ENCODE data around the gene MTA1. TPM values are rescaled to one million over a fixed set of nuclear protein-coding genes. Genes with fewer than 3 reads are reported as not detected.

MTA1 gene
- polyA plus RNA-seq, 1 of the 3 experiments (the other 2 are of a cell fraction) = 96.3 TPM

DNA sequence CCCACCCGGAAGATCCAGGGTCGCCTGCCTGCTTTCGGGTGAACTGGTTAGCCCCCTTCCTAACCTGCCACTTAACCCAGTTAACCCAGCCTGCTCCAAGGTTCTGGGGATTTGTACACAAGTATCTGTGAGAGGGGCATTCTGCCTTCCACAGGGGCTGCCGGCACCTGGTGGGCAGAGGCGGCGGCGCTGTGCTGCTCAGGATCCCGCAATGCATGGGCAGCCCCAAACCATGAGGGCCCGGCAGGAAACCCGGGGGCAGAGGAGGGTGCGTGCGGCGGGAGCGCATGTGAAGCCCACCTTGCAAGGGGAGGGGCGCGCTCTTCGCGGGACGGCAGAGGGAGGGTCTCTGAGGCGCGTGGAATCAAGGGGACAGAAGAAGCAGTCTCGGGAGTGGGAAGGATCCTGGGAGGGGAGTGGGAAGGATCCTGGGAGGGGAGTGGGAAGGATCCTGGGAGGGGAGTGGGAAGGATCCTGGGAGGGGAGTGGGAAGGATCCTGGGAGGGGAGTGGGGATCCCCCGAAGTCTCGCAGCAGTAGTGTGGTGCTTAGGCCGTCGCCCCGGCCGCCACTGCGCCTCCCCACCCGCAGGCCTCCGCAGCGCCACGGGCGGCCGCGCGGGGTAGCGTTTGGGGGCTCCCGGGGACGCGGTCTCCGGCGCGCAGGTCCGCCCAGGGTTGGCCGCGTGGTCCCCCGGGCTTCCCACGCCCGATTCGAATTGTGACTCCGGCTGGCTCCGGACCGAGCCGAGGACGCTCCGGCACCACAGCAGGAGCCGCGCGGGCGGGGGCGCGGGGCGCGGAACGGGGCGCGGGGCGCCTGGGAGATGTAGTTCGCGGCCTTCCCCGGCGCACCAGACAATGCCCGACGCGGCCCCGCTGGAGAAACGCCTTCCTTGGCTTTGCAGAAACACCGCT, 4.9 kb upstream of the MTA1 start (continued):
- TF ChIP-seq, protein P1, sequence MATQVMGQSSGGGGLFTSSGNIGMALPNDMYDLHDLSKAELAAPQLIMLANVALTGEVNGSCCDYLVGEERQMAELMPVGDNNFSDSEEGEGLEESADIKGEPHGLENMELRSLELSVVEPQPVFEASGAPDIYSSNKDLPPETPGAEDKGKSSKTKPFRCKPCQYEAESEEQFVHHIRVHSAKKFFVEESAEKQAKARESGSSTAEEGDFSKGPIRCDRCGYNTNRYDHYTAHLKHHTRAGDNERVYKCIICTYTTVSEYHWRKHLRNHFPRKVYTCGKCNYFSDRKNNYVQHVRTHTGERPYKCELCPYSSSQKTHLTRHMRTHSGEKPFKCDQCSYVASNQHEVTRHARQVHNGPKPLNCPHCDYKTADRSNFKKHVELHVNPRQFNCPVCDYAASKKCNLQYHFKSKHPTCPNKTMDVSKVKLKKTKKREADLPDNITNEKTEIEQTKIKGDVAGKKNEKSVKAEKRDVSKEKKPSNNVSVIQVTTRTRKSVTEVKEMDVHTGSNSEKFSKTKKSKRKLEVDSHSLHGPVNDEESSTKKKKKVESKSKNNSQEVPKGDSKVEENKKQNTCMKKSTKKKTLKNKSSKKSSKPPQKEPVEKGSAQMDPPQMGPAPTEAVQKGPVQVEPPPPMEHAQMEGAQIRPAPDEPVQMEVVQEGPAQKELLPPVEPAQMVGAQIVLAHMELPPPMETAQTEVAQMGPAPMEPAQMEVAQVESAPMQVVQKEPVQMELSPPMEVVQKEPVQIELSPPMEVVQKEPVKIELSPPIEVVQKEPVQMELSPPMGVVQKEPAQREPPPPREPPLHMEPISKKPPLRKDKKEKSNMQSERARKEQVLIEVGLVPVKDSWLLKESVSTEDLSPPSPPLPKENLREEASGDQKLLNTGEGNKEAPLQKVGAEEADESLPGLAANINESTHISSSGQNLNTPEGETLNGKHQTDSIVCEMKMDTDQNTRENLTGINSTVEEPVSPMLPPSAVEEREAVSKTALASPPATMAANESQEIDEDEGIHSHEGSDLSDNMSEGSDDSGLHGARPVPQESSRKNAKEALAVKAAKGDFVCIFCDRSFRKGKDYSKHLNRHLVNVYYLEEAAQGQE (IDR thresholded peaks at IDR 0.05; ENCODE audit: low read depth, low read length) = no peak
- TF ChIP-seq, protein P2, sequence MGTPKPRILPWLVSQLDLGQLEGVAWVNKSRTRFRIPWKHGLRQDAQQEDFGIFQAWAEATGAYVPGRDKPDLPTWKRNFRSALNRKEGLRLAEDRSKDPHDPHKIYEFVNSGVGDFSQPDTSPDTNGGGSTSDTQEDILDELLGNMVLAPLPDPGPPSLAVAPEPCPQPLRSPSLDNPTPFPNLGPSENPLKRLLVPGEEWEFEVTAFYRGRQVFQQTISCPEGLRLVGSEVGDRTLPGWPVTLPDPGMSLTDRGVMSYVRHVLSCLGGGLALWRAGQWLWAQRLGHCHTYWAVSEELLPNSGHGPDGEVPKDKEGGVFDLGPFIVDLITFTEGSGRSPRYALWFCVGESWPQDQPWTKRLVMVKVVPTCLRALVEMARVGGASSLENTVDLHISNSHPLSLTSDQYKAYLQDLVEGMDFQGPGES (IDR thresholded peaks at IDR 0.05; ENCODE audit: low read depth, low read length) = no peak
- TF ChIP-seq, protein P3, sequence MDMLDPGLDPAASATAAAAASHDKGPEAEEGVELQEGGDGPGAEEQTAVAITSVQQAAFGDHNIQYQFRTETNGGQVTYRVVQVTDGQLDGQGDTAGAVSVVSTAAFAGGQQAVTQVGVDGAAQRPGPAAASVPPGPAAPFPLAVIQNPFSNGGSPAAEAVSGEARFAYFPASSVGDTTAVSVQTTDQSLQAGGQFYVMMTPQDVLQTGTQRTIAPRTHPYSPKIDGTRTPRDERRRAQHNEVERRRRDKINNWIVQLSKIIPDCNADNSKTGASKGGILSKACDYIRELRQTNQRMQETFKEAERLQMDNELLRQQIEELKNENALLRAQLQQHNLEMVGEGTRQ (IDR thresholded peaks at IDR 0.05; ENCODE audit: borderline replicate concordance, low read depth, low read length) = no peak
- TF ChIP-seq CHD2 (IDR thresholded peaks at IDR 0.05; ENCODE audit: low read length, partially characterized antibody) (no peak), TCF12 (IDR thresholded peaks at IDR 0.05) (no peak)

DNA sequence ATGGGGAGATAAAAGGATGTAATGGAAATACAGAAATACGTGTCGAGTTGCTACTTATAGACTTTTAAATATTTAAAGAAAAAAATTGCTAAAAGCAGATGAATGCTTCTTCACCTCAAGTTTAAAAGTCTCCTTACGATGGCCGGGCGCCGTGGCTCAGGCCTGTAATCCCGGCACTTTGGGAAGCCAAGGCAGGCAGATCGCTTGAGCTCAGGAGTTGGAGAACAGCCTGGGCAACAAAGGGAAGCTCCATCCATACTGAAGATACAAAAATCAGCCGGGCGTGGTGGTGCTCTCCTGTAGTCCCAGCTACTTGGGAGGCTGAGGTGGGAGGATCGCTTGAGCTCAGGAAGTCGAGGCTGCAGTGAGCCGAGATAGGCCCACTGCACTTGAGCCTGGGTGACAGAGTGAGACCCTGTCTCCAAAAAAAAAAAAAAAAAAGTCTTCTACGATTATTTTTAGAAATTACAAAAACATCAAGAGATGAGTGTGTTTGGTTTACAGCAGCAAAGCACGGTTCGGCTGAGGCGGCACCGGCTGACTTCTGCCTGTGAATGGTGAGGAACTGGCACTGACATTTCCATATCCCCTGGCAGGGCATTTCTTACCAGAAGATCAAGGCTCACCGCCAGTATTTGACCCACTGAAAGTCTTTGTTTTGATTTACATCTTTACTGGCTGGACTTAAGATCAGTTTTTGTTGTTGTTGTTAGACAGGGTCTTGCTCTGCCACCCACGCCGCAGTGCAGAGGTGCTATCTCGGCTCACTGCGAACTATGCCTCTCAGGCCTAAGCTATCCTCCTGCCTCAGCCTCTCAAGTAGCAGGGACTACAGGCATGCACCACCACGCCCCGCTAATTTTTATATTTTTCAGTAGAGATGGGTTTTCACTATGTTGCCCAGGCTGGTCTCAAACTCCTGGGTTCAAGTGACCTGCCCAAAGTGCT, 3.9 kb upstream of the MTA1 start:
- H3K27ac ChIP-seq (ENCODE audit: low read depth in 2 of 2, low read length in 1 of 2) = peak overlapping the region in 1 of 2 experiments; percentile 62; a peak in 1 of 4 replicates
- H2AFZ ChIP-seq (ENCODE audit: low read depth) = peak overlapping the region; percentile 92
- no peaks in the 10 kb centered on the region for H4K20me1 ChIP-seq (ENCODE audit: insufficient read depth)
- no peaks in the 10 kb centered on the region for H3K27me3 ChIP-seq (ENCODE audit: insufficient read depth)
- ChIA-PET CTCF (interaction anchor here (0.7 to 1.2 kb wide), 9 partner anchors 16 to 112 kb away, joined by 3 to 6 read pairs (median 3); no protein-coding TSS in a partner anchor), POLR2A (no interaction called here)
- H3K9me3 ChIP-seq = no peaks in the 10 kb centered on the region
- WGBS (ENCODE audit: low lambda C conversion rate) = 96% methylated on average over 25 of the region's 25 CpGs
- H3K9me2 ChIP-seq = no peaks in the 10 kb centered on the region
- peak overlapping the region; percentile 49; the same call in 1 of the 2 replicates for H3K9ac ChIP-seq
- peaks cover 4 to 31% of the 10 kb centered on the region in 2 experiments; a peak in 1 of 4 replicates for H3K4me1 ChIP-seq (ENCODE audit: control insufficient read depth in 1 of 2, insufficient read depth in 2 of 2, low read depth in 1 of 2, low read length in 1 of 2)
- peaks cover 12% of the 10 kb centered on the region for H3K79me2 ChIP-seq (ENCODE audit: insufficient read depth)
- DNase-seq = no peak
- H3K4me2 ChIP-seq = peak overlapping the region; percentile 78; the same call in 1 of the 2 replicates
- H3K36me3 ChIP-seq (replicated peaks in 1 of 2; ENCODE audit: control insufficient read depth in 1 of 2, insufficient read depth in 2 of 2, low read length in 1 of 2) = no peaks in the 10 kb centered on the region
- H3K4me3 ChIP-seq (ENCODE audit: low read depth in 2 of 2, low read length in 1 of 2) = peak overlapping the region; percentile 51 to 61; a peak in 2 of 4 replicates
- TF ChIP-seq SMC3 (IDR thresholded peaks at IDR 0.05; ENCODE audit: low read depth, low read length) = no peak
- no peak for TF ChIP-seq TEAD4 (IDR thresholded peaks at IDR 0.05; ENCODE audit: borderline replicate concordance, insufficient read depth)
- TF ChIP-seq, protein P4, sequence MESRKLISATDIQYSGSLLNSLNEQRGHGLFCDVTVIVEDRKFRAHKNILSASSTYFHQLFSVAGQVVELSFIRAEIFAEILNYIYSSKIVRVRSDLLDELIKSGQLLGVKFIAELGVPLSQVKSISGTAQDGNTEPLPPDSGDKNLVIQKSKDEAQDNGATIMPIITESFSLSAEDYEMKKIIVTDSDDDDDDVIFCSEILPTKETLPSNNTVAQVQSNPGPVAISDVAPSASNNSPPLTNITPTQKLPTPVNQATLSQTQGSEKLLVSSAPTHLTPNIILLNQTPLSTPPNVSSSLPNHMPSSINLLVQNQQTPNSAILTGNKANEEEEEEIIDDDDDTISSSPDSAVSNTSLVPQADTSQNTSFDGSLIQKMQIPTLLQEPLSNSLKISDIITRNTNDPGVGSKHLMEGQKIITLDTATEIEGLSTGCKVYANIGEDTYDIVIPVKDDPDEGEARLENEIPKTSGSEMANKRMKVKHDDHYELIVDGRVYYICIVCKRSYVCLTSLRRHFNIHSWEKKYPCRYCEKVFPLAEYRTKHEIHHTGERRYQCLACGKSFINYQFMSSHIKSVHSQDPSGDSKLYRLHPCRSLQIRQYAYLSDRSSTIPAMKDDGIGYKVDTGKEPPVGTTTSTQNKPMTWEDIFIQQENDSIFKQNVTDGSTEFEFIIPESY (IDR thresholded peaks at IDR 0.05; ENCODE audit: borderline replicate concordance, low read depth) = no peak
- TF ChIP-seq EZH2phosphoT487 (IDR thresholded peaks at IDR 0.05; ENCODE audit: borderline replicate concordance, low read depth) = no peak
- H3F3A ChIP-seq (replicated peaks; ENCODE audit: insufficient read depth) = peaks cover 13% of the 10 kb centered on the region
